Panc1 (cell line): ENCODE results near the gene MAP3K3.

ENCODE experiments used
- POLR2AphosphoS5 ChIP-seq: IDR thresholded peaks from 2 replicates; pipeline ENCODE4 v1.6.1; 2012; ENCODE audit warnings: mild to moderate bottlenecking, low read depth, low read length, moderate library complexity
- SIN3A ChIP-seq: IDR thresholded peaks from 2 replicates; pipeline ENCODE4 v1.6.1; 2012; ENCODE audit warnings: low read depth, mild to moderate bottlenecking, low read length, moderate library complexity, borderline replicate concordance; ENCODE audit not compliant: insufficient read depth
- TCF7L2 ChIP-seq: IDR thresholded peaks from 2 replicates; pipeline ENCODE4 v1.6.1; 2011; ENCODE audit warnings: mild to moderate bottlenecking, low read depth, low read length, inconsistent platforms
- TF ChIP-seq, protein P1 (sequence below): fragments of 450-650 bp; IDR thresholded peaks from 2 replicates; pipeline ENCODE4 v1.5.1; 2017; ENCODE audit warnings: mild to moderate bottlenecking
- TF ChIP-seq, protein P2 (sequence below), 2 experiments: IDR thresholded peaks; 2 replicates each; pipeline ENCODE4 v1.6.1; 2011 to 2012; ENCODE audit warnings: low read depth in 2 of 2, control low read depth in 1 of 2, low read length in 1 of 2, mild to moderate bottlenecking in 1 of 2, moderate library complexity in 1 of 2; ENCODE audit not compliant: insufficient read depth in 1 of 2

DNA sequence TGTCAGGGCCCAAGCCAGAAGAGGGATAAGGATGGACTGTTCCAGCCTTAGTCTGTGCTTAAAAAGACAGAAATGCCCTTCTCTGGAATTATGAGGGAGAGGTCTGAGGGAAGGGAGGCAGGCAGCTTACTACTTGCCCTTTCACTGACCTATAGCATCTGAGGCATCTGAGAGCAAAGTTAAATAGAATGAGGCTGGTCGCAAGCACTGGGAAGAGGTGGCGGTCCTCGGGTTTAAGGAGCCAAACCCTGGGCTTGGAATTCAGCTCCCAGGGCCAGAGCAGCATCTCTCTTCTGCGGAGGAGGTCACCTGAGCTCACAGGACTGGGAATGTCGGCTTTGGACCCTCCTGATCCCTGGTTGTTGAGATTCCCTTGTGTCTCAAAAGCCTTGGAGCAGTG, 80.8 kb downstream of the MAP3K3 start:
- TF ChIP-seq POLR2AphosphoS5: no peak
- TF ChIP-seq, protein P1, sequence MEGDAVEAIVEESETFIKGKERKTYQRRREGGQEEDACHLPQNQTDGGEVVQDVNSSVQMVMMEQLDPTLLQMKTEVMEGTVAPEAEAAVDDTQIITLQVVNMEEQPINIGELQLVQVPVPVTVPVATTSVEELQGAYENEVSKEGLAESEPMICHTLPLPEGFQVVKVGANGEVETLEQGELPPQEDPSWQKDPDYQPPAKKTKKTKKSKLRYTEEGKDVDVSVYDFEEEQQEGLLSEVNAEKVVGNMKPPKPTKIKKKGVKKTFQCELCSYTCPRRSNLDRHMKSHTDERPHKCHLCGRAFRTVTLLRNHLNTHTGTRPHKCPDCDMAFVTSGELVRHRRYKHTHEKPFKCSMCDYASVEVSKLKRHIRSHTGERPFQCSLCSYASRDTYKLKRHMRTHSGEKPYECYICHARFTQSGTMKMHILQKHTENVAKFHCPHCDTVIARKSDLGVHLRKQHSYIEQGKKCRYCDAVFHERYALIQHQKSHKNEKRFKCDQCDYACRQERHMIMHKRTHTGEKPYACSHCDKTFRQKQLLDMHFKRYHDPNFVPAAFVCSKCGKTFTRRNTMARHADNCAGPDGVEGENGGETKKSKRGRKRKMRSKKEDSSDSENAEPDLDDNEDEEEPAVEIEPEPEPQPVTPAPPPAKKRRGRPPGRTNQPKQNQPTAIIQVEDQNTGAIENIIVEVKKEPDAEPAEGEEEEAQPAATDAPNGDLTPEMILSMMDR: no peak
- TF ChIP-seq SIN3A: no peak
- TF ChIP-seq, protein P2, sequence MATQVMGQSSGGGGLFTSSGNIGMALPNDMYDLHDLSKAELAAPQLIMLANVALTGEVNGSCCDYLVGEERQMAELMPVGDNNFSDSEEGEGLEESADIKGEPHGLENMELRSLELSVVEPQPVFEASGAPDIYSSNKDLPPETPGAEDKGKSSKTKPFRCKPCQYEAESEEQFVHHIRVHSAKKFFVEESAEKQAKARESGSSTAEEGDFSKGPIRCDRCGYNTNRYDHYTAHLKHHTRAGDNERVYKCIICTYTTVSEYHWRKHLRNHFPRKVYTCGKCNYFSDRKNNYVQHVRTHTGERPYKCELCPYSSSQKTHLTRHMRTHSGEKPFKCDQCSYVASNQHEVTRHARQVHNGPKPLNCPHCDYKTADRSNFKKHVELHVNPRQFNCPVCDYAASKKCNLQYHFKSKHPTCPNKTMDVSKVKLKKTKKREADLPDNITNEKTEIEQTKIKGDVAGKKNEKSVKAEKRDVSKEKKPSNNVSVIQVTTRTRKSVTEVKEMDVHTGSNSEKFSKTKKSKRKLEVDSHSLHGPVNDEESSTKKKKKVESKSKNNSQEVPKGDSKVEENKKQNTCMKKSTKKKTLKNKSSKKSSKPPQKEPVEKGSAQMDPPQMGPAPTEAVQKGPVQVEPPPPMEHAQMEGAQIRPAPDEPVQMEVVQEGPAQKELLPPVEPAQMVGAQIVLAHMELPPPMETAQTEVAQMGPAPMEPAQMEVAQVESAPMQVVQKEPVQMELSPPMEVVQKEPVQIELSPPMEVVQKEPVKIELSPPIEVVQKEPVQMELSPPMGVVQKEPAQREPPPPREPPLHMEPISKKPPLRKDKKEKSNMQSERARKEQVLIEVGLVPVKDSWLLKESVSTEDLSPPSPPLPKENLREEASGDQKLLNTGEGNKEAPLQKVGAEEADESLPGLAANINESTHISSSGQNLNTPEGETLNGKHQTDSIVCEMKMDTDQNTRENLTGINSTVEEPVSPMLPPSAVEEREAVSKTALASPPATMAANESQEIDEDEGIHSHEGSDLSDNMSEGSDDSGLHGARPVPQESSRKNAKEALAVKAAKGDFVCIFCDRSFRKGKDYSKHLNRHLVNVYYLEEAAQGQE (IDR thresholded peaks at IDR 0.05; ENCODE audit: insufficient read depth in 1 of 2, low read depth in 2 of 2, low read length in 1 of 2): no peak
- TF ChIP-seq TCF7L2: no peak
